IPS-NIHi7 (cell line): ENCODE results near the gene DCAF12.
A peak's percentile ranks its signal among the peaks of the same experiment; 100 is the strongest.

Experiments
- DNase-seq: peaks from one replicate; pipeline ENCODE4 v3.0.0; 2012; ENCODE audit warnings: mixed read lengths; ENCODE audit errors: extremely low spot score

DCAF12 gene

GRCh38 chr9:34125681-34126206 lies 754 bp downstream of the DCAF12 start:
- DNase-seq: peak; percentile 45

DNA sequence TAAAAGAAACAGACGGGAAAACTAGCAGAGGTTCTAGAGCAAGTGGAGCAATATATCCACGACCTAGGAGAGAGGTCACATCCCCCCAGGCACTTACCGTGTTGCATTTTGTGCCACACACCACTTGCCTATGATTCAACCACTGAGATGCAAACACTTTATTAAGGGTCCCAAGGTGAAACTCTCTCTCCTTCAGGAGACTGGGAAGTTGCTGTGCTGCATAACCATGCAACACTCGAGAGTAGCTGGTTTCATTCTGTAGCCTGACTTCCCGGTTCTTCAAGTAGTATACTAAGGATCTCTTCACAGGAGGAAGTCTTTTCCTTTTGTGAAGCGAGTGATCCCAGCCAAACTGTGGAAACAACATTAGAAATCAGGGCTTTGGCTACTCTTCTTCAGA lies 1.6 kb downstream of the DCAF12 start:
- DNase-seq: no peak

DNA sequence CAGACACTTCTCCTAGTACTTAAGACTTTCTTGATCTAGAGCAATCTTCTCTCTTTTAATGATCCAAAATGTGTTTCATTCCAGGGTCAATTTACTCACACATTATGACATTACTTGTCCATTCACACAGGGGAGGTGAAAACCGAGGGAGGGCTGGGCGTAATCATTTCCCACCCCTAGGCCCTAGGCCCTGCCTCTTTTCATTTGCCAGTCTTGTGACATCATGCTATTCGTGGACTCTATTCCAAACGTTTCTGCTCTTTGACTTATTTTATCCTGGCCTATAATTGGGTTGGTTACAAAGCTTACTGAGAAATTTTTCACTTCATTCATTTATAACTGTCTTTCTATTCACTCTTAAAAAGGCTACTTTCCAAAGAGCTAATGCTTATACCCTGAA lies 2.4 kb downstream of the DCAF12 start:
- no peak for DNase-seq

- DNase-seq: no peak
These were observed 2.8 kb downstream of the DCAF12 start for GRCh38 chr9:34123682-34124081.

- DNase-seq: no peak
These were observed 4.5 kb downstream of the DCAF12 start for GRCh38 chr9:34121996-34122395.

GRCh38 chr9:34119713-34120112 lies 6.8 kb downstream of the DCAF12 start:
- no peak for DNase-seq

- DNase-seq: no peak
These were observed 12.1 kb downstream of the DCAF12 start for GRCh38 chr9:34114436-34114835.

GRCh38 chr9:34106110-34106509 lies 20.4 kb downstream of the DCAF12 start:
- no peak for DNase-seq

GRCh38 chr9:34102796-34103195 lies 23.7 kb downstream of the DCAF12 start:
- DNase-seq: no peak

DNA sequence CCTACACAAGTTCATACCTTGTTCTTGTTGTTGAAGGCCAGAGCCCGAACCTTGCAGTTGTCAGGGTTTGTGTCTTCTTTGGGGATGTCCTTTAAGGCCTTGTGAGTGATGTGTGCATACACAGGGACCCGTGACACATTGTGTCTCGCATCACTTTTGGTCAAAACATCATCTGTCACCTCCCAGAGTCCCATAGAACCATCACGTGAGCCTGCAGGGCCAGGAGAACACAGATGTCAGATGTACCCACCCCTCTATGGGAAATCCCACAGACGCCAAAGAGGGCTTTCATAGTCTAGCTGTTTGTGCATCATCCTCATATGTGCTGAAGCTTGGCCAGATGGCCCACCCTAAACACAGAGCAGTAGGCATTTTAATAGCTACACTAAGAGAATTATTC lies 28.2 kb downstream of the DCAF12 start:
- DNase-seq: no peak

DNA sequence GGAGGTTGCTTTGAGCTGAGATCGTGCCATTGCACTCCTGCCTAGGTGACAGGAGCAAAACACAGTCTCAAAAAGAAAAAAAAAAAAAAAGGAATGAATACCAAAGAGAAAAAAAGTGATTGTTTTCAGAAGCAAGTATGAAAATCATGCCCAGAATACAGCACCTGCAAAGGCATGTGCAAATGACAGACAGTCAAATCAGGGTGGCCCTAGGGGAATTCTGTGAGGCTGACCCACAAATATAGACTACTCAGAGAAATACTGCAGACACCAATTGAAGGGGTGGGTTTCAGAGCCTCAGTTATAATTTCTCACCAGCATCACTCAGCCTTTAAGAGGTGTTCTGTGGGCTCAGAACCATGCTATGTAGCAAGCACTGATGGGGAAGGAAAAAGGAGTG lies 28.6 kb downstream of the DCAF12 start:
- no peak for DNase-seq

DNA sequence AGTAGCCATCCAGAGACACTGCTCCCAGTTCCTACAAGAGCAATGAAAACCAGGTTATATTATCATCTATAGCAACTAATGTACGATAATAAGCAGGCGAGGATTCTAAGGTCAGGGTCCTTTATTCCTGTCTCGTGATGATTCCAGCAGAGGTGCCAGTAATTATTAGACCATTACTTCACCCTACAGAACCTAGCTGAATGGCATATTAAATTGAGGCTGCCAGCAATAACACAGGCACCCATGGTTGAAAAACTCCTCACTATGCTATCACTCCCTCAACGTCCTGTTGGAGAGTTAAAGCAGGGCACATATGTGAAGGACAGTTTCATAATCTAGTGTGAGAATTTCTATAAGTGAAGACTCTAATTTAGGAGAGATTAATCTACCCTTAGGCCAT lies 29.7 kb downstream of the DCAF12 start:
- no peak for DNase-seq

GRCh38 chr9:34093578-34093977 lies 32.9 kb downstream of the DCAF12 start:
- no peak for DNase-seq

GRCh38 chr9:34089311-34089710 lies 37.2 kb downstream of the DCAF12 start:
- no peak for DNase-seq

- DNase-seq: no peak
These were observed 39.1 kb downstream of the DCAF12 start for GRCh38 chr9:34087370-34087769.

- DNase-seq: no peak
These were observed 39.6 kb downstream of the DCAF12 start for GRCh38 chr9:34086864-34087263.

DNA sequence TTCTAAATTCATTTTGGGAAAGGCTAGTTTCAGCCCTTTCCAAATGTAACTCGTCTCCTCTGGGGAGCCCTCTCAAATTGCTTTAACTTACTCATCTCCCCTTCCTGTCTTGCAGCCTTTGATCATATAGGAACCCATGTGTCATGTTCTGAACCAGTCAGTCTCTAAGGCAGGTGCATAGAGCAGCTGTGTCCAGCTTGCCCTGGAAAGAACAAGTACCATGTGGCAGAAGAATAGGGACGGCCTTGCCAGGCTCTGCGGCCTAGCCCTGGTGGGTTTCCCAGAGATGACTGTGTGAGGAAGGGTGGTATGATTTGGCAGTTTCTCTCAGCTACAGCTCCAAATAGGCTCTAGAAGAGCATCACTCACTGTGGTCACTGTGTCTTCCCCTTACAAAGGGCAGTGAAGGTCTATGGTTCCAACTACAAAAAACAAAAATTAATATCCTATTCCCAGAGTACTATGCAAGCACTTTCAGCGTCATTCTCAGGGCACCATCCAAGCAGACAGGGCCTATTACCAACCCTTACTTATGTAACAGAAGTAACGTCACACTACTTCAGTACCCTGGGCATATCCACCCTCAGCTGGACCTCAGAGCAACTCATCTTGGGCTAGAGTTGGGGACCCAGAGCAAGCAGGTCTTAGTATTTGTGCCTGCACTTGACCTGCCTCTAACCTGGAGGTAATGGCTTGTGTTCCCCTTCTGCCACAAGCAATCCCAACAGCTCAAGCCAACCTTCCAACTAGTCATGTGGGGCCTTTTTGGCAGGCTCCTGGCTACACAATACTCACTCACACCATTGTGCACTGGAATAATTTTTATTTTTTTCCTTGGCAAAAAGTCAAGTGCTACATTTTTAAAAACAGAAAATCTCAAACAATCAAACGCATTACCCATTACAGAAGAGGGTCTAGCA lies 40.7 kb downstream of the DCAF12 start:
- no peak for DNase-seq

DNA sequence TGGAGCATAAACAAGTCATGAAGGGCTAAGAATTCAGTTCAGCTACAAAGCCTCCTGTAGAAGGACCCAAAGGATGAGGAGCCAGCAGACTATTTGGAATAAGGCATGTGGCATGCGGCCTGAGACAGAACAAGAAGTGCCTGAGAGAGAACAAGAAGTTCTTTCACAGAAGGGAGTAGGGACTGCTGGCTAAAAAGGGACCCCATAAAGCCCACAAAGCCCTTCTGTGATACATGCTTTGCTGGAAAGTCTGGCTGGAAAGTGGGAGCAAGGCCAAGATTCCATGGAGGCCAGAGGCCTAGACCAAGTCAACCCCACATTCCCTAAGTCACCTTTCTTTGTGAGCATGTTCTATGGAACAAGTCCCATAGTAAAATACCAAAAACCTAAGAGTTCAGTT lies 41.9 kb downstream of the DCAF12 start:
- no peak for DNase-seq

- DNase-seq: no peak
These were observed 47.3 kb downstream of the DCAF12 start for GRCh38 chr9:34079181-34079580.

DNA sequence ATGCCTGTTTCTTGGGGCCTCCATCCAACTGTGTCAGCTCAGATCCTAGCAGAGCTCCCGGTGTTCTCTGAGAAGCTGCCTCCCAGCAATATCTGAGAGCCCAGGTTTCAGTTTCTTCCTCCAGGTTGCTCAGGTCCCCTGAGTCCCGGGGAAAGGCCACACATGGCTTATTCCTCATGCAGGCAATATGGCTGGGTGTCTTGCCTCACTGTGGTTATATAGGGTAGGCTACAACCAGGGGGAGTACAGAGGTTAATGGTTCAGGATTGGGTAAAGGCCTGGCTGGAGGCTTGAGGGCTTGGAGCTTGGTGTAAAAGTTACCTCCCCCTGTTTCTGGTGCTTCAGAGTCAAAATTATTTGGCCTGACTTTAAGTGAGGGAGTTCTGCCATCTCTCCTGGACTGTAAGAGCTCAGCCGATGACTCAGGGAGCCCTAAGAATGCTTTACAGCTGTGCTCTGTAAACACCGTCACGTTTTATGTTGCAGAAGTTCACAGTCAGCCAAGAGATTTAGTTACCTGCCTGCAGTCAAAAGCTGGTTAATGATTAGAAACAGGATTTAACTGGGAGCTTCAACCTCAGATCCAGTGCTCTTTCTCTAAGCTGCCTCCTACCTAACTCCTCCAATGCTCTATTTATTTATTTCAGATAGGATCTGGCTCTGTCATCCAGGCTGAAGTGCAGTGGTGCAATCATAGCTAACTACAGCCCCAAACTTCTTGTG lies 53.5 kb downstream of the DCAF12 start:
- DNase-seq: peak; percentile 40

DNA sequence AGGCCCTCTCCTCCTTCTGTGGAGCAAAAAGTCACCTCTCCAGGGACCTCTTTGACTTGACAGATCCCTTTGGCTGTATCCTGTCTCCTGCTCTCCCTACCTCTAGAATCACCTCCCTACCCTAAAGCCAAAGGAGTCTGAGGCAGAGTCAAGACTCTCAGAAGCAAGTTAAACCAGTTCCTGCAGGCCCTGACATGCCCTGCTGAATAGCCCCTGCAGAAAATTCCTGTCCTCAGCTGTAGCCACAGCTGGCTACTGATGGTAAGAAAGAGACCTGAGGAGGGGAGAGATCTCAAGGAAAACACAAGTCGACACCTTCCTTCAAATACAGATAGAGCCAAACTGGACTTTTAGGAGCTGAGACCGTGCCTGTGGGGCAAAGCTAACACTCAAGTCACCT lies 54.1 kb downstream of the DCAF12 start:
- DNase-seq: peak; percentile 56

GRCh38 chr9:34070606-34071324 lies 55.7 kb downstream of the DCAF12 start:
- DNase-seq: no peak
